ENCODE measurements around the gene HOXD10.

The HOXD10 gene

DNA sequence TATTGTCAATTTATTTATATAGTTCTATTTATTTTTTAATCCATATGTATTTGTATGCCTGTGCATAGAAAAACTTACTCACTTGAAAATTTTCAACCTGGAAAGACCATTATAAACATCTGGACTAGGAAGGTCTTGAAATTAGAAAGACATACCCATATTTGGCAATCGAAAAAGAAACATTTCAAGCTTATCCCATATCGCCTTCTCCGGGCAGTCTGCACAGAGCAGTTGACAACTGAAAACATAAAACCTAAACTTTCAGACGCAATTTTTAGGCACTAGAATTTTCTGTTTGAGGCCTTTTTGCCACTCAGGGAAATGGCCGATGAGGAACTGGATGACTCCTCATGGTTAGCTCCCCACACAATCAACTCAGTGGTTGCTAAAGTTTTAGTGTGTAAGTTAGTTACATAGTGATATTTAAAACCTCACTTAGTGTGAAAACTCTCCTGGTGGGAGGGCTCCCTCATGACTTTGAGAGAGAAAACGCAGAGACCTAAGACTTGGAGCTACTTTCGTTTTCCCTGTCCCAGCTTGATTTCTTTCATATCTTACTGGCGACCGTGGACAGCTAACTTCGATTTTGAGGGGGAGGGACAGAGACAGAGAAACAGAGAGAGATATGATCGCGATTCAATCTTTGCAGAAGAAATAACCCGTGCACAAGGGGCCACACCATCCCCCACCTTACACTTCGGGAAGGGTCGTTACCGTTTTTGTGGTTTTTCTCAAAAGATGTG is 20.2 kb upstream of the HOXD10 start:
- no peak for DNase-seq

DNA sequence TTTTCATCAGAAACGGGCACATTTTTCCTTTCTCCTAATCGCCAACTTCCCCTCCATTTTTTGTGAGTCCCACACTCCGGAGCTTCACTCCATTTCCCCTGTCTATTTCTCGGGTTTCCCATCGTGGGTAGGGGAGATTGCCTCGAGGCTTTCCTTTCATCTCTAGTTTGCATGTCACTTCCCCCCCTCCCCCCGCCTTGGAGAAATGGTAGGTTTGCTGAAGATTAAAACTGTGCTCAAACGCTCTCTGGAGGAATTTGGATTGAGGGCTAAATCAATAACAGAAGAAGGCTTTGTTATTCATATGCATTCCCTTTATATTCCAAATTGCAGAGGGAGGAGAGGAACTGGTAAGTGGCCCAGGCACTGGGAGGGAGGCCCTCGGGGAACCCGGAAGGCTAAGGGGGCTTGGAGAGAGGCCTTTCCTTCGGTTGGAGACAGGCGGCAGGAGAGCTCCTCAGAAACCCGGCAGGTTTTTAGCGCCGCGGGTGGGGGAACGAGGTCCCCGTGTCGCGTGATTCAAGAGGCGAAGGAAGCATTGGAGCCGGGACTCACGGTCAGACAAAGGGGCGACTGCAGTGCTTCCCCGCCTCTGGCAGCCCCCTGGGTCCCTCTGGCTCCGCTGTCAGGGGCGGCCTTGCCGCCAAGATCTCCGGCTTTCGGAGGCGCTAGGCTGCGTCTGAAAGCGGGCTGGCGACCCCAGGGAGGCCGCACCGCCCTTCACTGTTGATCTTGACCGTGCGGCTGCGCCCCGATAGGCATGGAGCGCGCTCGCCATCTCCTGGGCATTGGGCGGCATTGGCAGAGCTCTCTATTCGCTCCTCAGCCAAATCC is 19.4 kb upstream of the HOXD10 start:
- DNase-seq: peak; percentile 60 to 69

DNA sequence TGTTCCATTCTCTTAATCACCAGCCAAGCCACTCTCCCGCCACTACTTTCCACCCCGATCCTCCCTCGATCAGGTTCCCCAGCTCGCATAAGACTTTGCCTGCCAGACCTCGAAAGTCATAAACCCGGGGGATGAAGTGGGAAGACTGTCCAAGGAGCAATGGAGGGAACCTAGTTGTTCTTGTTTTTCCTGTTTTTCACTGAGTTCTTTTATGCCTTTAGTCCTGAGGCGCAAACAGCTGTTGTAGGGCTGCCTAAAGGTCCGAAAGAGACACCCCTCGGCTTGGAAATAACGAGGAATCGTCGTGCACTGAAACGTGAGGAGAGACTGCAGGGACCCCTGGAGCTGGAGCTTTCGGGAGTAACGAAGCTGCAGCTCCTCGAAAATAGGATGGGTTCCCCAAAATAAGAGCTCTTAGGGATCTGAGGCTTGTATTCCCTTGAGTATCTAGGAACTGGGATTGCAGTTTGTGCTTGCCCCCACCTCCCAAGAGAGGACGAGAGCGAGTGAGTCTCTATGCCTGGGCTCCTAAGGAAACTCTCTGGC is 18.7 kb upstream of the HOXD10 start:
- DNase-seq: no peak

DNA sequence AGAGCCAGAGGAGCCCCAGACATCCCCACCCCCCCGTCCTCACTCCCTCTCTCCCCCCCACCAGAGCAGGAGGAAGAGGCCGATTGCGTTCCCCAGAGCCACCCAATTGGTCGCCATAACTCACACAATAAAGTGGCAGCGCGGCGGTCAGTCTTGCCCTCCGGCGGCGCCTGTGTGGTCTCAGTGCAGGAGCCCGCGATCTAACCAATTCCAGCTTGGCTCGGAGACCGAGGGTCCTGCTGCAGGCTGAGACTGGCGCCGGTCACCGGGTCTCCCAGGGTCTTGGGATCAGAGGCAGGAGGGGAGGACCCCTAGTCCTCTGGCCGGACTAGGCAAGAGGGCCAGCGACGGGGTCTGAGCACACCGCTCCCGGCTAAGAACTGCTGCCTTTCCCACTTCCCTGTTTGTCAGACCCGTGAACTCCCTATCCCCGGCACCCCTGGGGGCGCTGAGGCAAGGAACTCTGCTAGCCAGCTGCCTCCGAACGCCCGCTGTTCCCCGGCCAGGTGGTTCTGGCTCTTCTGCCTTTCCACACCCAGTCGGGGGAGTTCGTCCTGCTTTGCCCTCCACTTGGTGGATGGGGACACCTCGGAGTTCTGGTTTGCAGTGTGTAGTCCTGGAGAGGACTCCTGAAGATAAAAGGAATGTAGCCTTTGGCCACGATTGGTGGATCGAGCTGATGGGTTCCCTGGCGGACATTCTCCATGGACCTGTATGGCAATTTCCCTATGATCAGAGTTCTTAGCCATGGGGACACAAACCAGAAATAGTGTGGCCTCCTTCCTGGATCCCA is 18.0 kb upstream of the HOXD10 start:
- DNase-seq: no peak

DNA sequence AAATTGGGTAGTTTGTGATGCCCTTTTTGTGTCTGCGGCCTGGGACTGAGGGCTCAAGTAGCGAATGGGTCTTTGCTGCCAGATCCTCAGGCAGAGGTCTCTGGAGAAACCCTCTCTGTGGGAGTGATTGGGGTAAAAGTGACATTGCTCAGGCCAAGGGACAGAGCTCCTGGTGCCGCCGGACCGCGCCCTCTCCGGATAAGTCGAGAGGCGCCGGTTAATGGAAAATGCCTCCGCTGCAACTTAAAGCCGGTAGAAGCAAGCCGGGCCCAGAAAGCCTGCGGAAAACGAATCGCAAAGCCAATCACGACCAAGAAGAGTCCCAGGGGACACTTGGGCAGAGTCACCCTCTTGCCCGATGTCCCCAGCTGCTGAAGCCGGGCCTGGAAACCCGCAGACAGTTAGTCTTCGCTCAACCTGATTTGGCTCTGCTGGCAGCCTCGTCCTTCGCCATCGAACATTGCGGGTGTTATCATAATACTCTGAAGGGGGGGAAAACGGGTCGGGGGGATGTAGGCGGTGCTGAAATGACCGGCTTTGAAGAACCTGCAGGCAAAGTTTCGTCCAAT is 17.3 kb upstream of the HOXD10 start:
- DNase-seq: no peak

DNA sequence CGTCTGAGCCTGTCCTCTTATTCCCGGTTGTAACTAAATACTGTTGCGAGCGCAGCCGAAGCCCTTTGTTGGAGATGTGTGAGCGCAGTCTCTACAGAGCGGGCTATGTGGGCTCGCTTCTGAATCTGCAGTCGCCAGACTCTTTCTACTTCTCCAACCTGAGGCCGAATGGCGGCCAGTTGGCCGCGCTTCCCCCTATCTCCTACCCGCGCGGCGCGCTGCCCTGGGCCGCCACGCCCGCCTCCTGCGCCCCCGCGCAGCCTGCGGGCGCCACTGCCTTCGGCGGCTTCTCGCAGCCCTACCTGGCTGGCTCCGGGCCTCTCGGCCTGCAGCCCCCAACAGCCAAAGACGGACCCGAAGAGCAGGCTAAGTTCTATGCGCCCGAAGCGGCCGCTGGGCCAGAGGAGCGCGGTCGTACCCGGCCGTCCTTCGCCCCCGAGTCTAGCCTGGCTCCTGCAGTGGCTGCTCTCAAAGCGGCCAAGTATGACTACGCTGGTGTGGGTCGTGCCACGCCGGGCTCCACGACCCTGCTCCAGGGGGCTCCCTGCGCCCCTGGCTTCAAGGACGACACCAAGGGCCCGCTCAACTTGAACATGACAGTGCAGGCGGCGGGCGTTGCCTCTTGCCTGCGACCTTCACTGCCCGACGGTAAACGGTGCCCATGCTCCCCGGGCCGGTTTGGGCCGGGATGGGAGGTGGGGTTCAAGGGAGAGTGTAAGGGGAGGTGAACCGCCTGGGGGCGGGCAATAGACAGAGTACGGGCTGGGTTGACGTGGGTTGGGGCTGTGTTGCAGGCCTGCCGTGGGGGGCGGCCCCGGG is 16.6 kb upstream of the HOXD10 start, which contains the start of gene HOXD12:
Gene HOXD12 (plus strand): TSS at position 68 of the 819 bp plus-strand sequence. CDS start 7 bp downstream, at position 75.
- no peak for DNase-seq

DNA sequence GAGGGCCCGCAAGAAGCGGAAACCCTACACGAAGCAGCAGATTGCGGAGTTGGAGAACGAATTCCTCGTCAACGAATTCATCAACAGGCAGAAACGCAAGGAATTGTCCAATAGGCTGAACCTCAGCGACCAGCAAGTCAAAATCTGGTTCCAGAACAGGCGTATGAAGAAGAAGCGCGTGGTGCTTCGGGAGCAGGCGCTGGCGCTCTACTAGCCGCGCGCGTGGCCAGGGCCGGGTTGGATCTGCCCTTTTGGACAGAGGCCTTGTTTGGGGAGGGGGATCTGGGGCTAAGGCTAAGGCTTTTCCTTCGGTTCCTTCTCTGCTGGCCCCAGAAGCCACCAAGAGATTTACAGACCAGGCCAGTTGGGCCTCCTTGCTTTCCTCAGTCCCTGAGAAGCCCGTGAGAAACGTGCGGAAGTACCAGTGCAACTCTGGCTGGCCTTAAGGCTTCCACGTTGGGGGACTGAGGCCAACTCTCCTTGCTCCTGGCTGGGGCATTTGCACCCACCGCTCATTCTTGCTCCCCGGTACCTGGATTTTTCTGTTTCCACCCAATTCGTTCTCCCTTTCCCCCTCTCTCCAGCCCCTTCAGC is 15.9 kb upstream of the HOXD10 start:
- DNase-seq: no peak

DNA sequence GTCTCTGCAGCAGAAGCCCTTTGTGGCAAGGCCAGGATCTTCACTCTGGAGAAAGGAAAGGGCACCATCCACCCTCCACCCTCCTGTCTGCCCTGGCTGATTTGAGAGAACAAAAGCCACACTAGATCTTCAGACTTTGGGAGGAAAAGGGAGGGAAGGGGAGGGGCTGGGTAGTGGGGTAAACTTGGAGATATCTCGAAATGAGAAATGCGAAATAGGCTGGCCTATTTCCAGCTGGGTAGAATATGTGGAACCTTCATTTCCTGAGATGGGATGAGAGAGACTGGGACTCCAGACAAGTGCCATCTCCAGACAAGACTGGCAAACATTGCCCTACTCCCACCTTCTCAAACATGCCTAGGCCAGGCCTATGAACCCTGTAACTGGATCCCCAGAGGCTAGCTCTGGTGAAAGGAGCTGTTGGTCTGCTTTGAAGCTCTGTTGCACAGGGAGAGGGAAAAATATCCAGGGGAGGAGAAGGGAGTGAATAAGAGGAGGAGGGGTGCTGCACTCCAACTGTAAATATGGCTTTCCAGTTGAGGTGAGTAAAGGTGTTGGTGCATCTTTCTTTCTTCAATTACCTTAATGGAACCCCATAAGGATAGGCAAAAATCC is 15.3 kb upstream of the HOXD10 start:
- DNase-seq: no peak

DNA sequence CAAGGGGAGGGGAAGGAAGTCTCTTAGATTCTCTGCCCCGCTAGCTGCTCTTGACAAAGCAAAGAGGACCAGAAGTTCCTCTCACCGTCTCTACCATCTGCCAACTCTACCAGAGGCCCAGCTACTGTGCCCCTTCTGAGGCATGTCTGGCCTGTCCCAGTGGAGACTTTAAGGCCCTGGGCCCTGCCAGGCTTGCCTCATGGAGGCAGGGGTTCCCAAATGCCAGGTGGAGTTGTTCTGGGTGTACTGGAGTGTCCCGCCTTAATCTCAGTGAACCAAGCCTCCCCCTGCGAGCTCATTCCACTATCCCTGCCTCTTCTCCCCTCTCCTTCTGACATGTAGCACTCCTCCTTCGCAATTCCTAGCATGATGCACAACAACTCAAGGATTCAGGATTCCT is 14.7 kb upstream of the HOXD10 start:
- DNase-seq: no peak

DNA sequence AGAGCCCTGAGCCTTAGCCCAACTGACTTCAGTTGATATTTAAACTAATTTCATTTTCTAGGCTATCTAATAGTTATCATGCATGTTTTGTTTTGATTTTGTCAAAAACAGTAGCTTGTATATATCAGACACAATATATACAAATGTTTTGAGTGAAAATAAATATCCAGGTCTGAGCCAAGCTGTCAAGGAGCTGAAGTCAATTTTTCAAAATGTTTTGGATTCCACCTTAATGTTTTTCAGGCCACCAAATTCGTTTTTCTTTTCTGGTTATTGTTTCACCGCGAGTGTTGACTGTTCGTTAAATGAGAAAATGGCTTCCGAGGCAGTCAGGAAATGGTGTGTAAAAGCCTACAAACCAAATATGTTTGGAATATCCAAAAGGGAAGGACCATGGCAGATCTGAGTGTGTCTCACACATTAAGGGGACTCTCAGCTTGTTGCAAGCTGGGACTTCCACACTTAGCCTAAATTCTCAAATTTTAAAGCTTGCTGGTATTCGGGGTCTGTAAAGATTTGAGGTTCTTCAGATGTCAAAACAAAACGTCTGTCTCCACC is 14.2 kb upstream of the HOXD10 start:
- DNase-seq: no peak

DNA sequence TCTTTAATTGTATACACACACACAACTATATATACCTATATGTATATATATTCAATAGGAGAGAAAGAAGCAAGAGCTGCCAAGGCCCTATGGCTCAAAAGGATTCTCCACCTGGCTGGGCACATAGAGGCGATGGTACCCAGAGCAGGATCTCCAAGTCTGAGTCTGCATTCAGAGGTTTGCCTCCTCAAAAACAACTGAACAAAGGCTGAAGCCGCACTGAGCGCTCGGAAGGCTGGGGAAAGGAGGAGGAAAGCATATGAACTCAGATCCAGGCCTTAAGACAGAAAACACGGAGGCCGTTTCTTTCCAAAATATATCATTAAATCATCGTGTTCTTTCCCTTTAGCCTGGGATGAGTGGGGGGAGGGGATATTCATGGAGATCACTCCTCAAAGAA is 13.4 kb upstream of the HOXD10 start:
- DNase-seq: no peak

DNA sequence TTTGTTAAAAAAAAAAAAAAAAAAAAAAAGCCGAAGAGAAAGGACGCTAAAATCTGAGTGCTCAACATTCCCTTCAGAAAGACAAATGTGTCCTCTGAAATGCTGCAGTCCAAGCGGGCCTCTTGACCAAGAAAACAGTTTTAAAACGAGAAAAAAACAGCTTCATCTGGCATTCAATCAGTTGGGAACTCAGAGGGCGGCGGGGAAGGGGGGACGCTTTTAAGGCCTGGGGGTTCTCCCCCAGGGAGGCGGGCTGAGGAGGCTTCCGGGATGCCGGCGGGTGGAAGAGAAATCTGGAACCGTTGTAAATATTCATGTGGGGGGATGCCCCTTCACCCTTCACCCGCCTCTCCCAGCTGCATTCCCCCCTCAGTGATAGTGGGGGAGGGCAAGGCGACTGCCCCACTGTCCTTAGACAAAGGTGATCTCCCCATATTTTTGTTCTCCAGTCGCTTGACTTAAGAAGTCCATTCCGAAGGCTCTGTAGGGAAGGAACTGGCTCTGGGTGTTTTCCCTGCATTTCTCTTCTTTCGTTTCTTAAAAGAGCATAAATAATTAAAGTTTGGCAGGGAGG is 12.7 kb upstream of the HOXD10 start:
- no peak for DNase-seq

DNA sequence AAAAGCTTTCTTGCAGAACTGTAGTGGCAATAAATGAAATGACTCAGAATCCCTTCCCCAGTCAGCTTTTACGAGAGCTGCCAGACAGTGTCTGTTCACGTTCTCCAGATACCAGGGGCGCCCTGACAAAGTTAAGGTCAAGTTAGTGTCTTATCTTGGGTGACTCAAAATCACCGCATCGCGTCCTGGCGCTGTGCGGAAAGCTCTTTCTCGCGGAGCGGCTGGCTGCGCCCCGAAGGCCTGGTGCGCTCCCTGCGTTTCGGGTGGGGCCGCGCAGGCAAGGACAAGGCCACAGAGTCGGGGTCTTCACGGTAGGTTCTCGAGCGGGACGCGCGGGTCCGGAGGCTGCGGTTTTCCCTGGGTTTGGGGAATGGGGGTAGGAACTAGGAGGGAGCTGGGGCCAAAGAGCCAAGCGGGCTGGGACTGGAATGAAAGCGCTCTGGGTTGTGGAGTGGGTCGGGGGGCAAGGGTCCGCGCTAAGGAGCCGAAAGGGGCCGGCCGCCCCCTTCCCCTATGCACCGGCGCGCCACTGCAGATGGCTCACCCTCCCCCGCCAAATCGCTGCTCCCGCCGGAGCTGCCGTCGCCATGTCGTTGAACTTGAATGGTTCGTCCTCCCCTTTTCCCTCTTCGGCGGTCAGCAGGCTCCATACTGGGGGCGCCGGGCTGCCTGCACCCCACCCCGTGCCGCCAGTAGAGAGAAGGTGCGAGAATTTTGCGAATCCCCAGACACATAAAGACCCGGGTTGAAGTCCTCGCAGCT is 12.1 kb upstream of the HOXD10 start:
- DNase-seq: no peak

DNA sequence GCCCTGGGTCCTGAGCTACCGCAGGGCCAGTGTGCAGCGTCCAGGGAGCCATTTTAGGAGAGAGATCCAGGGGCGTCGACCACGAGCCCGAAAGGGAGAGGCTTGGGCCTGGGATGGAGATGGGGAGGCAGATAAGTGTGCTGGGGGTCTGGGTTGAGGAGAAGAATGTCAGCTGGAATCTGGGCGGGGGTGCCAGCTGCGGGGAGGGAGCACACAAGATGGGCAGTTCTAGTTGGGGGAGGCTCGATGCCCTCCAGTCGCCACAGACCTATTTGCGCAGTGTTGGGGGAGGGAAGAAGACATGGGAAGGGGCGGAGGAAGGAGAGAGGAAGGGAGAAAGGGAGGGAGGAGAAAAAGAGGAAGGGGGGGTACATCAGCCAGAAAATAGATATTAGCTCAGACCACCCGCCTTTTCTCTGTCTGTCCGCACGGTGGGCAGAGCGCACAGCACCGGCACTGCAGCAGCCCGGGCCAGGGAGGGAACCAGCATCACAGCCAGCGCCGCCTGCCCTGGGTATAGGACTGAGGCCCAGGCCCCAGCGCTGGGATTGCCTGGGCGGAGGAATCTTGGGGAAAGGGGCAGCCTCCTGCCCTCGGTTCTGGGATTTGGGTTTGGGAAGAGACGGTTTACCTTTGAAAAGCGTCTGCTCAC is 11.4 kb upstream of the HOXD10 start:
- no peak for DNase-seq

DNA sequence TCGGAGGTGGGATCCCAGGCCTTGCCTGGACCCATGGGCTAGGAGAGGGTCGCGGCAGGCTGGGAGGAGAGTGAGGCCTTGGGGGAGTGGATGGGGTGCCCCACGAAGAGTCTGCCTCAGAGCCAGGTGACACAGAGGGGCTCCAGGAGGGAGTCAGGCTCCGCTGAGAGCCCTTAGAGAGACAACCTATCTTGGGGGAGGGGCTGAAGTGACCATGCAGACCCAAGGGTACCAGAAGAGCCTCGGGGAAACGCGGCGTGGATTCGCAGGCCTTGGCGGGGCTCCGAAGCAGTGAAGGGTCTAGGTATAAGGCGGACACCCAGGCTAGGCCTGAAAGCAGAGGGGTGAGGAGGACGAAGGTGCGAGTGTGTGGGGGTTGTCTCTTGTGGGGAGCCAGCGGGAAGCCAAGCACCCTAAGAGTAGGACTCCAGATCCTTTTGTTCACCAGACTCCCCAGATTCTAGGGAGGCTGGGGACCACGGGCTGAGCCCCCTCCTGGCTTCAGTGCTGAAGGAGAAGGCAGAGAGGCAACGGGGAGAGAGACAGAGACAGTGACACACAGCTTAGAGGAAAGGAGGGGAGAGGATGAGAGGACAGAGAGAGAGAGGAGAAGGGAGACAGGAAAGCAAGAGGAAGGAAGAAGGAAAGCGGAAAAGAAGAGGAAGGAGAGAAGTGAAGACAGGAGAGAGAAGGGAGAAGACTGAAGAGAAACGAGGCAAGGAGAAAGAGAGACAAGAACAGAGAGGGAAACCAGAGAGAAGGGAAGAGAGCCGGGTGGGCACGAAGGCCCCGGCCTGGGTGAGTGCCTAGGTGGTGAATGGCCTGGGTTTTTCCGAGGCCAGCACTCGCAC is 10.6 kb upstream of the HOXD10 start:
- DNase-seq: no peak

DNA sequence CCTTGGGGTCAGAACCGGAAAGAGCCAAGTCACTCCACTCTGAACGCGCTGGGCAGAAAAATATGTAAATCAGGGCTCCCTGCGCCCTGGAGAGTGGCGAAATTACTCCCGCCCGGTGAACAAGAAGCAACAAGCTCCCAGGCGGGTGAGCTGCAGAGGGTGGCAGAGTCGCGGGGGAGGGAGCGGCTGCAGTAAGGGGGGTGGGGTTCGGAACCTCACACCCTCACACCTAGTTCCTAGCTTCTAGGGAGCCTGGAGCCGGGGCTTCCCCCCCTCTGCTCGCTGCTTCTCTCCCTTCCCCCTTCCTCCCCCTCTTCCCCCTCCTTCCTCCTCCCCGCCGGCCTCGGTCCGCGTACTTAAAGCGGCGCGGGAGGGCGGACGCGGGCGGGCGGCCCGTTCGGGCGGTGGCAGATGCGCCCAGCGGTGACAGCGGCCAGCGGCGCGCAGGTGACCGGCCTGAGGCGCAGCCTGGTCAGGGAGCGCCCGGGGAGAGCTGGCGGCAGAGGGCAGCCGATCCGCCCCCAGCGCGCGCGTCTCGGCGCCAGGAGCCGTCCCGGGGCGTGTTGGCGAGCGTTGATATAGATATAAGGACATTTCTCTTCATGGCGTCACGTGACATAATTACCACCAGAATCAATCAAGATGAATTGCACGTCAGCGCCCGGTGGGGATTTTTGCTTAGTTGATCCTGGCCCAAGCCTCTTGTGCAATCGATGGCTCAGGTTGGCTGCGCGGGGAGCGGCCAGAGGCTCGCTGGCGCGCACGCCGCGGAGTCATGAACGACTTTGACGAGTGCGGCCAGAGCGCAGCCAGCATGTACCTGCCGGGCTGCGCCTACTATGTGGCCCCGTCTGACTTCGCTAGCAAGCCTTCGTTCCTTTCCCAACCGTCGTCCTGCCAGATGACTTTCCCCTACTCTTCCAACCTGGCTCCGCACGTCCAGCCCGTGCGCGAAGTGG is 9.7 kb upstream of the HOXD10 start, which contains the start of gene HOXD11:
Gene HOXD11 (plus strand): TSS at position 700 of the 959 bp plus-strand sequence. CDS start 76 bp downstream, at position 776.
- DNase-seq: no peak
